ENCODE results near the gene VCP. TPM values are rescaled to one million over a fixed set of nuclear protein-coding genes. Genes with fewer than 3 reads are reported as not detected.

Gene VCP
- total RNA-seq, 1 donor from 2014 or later: 390 TPM

DNA sequence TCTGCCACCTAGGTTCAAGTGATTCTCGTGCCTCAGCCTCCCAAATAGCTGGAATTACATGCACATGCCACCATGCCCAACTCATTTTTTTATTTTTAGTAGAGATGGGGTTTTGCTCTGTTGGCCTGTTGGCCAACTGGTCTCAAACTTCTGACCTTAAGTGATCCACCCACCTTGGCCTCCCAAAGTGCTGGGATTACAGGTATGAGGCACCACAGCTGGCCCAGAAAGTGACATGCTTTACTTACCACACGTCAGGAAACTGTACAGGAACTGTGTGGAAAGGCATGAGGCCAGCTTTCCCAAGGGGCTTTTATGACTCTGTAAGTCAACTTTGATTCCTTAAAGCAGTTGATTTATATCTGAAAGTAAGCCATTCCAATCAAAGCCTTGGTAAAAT, 57.9 kb downstream of the VCP start:
- Histone ChIP-seq H3K27ac (ENCODE audit: low read depth, low read length) (no peak overlapping the region), H3K9ac (ENCODE audit: low read length) (no peak overlapping the region), H3K36me3 (ENCODE audit: insufficient read depth, low read length) (peaks cover 14% of the 10 kb centered on the region), H2AFZ (ENCODE audit: low read depth, low read length) (no peak overlapping the region), H4K20me1 (ENCODE audit: insufficient read depth, low read length) (no peaks in the 10 kb centered on the region), H3K27me3 (ENCODE audit: insufficient read depth, low read length) (no peaks in the 10 kb centered on the region), H3K4me3 (ENCODE audit: insufficient read depth, low read depth, low read length) (no peak overlapping the region), H3K4me1 (ENCODE audit: insufficient read depth, low read length) (no peaks in the 10 kb centered on the region), H3K4me2 (ENCODE audit: low read length) (no peak overlapping the region), H3K9me3 (ENCODE audit: insufficient read depth, low read depth, low read length) (peaks cover 4% of the 10 kb centered on the region), H3K79me2 (ENCODE audit: insufficient read depth, low read length) (no peaks in the 10 kb centered on the region)
- FAIRE-seq (no peak), DNase-seq (ENCODE audit: low read depth) (no peak)
- Mint-ChIP-seq H3K36me3 (ENCODE audit: low read depth, unreplicated experiment) (peaks cover 57% of the 10 kb centered on the region), H3K27ac (ENCODE audit: unreplicated experiment) (no peak overlapping the region), H3K4me3 (ENCODE audit: unreplicated experiment) (no peak overlapping the region), H3K9me3 (ENCODE audit: unreplicated experiment) (peaks cover 33% of the 10 kb centered on the region), H3K27me3 (ENCODE audit: low read depth, unreplicated experiment) (no peaks in the 10 kb centered on the region), H3K4me1 (ENCODE audit: low read depth, unreplicated experiment) (no peaks in the 10 kb centered on the region)
- TF ChIP-seq, protein P1, sequence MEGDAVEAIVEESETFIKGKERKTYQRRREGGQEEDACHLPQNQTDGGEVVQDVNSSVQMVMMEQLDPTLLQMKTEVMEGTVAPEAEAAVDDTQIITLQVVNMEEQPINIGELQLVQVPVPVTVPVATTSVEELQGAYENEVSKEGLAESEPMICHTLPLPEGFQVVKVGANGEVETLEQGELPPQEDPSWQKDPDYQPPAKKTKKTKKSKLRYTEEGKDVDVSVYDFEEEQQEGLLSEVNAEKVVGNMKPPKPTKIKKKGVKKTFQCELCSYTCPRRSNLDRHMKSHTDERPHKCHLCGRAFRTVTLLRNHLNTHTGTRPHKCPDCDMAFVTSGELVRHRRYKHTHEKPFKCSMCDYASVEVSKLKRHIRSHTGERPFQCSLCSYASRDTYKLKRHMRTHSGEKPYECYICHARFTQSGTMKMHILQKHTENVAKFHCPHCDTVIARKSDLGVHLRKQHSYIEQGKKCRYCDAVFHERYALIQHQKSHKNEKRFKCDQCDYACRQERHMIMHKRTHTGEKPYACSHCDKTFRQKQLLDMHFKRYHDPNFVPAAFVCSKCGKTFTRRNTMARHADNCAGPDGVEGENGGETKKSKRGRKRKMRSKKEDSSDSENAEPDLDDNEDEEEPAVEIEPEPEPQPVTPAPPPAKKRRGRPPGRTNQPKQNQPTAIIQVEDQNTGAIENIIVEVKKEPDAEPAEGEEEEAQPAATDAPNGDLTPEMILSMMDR (IDR thresholded peaks at IDR 0.05; ENCODE audit: insufficient read depth, low read depth, low read length): no peak
- TF ChIP-seq EZH2 (IDR thresholded peaks at IDR 0.05; ENCODE audit: insufficient read depth, low read length): no peak

DNA sequence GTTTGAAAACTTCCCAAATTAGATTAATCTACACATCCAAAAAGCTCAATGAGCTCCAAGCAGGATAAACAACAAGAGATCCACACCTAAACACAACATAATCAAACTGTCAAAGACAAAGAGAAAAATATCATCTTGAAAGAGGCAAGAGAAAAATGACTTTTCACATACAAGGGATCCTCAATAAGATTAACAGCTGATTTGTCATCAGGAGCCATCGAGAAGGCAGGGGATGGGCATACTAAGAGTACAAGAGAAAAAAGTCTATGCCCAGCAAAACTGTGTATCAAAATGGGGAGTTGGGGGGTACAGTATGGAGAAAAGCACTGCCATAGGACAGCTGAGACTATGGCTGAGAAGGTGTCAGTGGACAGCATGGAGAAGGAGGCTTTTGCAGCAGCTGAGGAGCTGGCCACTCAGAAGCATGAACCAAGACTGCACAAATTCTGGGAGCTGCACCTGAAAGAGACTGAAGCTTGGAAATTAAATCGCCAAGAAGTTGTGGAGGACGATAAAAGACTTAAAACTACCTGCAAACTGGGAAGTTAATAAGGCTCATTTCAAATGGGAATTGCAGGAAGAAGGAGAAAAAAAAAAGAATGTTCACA, 62.0 kb downstream of the VCP start:
- Histone ChIP-seq H3K36me3 (ENCODE audit: insufficient read depth, low read length) (peaks cover 5% of the 10 kb centered on the region), H3K9ac (ENCODE audit: low read length) (no peak overlapping the region), H3K27me3 (ENCODE audit: insufficient read depth, low read length) (no peaks in the 10 kb centered on the region), H3K4me3 (ENCODE audit: insufficient read depth, low read depth, low read length) (no peak overlapping the region), H3K4me2 (ENCODE audit: low read length) (no peak overlapping the region), H3K27ac (ENCODE audit: low read depth, low read length) (no peak overlapping the region), H3K79me2 (ENCODE audit: insufficient read depth, low read length) (no peaks in the 10 kb centered on the region), H3K9me3 (ENCODE audit: insufficient read depth, low read depth, low read length) (peaks cover 4% of the 10 kb centered on the region), H4K20me1 (ENCODE audit: insufficient read depth, low read length) (no peaks in the 10 kb centered on the region), H2AFZ (ENCODE audit: low read depth, low read length) (no peak overlapping the region), H3K4me1 (ENCODE audit: insufficient read depth, low read length) (no peaks in the 10 kb centered on the region)
- Mint-ChIP-seq H3K27me3 (ENCODE audit: low read depth, unreplicated experiment) (no peaks in the 10 kb centered on the region), H3K9me3 (ENCODE audit: unreplicated experiment) (peaks cover 39% of the 10 kb centered on the region), H3K4me3 (ENCODE audit: unreplicated experiment) (no peak overlapping the region), H3K27ac (ENCODE audit: unreplicated experiment) (no peak overlapping the region), H3K4me1 (ENCODE audit: low read depth, unreplicated experiment) (no peaks in the 10 kb centered on the region), H3K36me3 (ENCODE audit: low read depth, unreplicated experiment) (peaks cover 68% of the 10 kb centered on the region)
- FAIRE-seq (no peak), DNase-seq (ENCODE audit: low read depth) (no peak)
- TF ChIP-seq EZH2 (IDR thresholded peaks at IDR 0.05; ENCODE audit: insufficient read depth, low read length): no peak
- TF ChIP-seq, protein P1 (IDR thresholded peaks at IDR 0.05; ENCODE audit: insufficient read depth, low read depth, low read length): no peak

Other genes with a start within 250 kb of the VCP start
- gene PHF24, start 114.3 kb downstream of the VCP start, total RNA-seq: 0.07 and 0.16 TPM in 2 replicates
- 27.3 and 27.8 TPM in 2 replicates for gene DNAJB5, start 82.9 kb downstream of the VCP start, total RNA-seq
- gene FANCG, start 7.3 kb upstream of the VCP start, total RNA-seq: 11.0 and 14.1 TPM in 2 replicates
- gene PIGO, start 24.0 kb upstream of the VCP start, total RNA-seq: 19.7 and 20.8 TPM in 2 replicates
- gene STOML2, start 30.5 kb upstream of the VCP start, total RNA-seq: 83.1 and 85.1 TPM in 2 replicates
- gene ATOSB, start 43.2 kb upstream of the VCP start, total RNA-seq: 68.9 and 76.9 TPM in 2 replicates
- 26.1 and 30.5 TPM in 2 replicates for gene UNC13B, start 89.4 kb upstream of the VCP start, total RNA-seq